Left colon (tissue), 2 donors: ENCODE measurements around the gene TANK. TPM values are rescaled to one million over a fixed set of nuclear protein-coding genes. Genes with fewer than 3 reads are reported as not detected.

Experiments used
- ATAC-seq: fragments of 200-7000 bp; cut with Tn5 transposase; one replicate; pipeline ENCODE4 v1.9.1; 2020; ENCODE audit warnings: mild to moderate bottlenecking, moderate library complexity
- DNase-seq, 2 donors: peaks; one replicate each; pipeline ENCODE4 v3.0.0-alpha.2; 2020
- intact Hi-C, 2 donors: fragments of 100-400 bp; cut with DNase I in 1 of 2; cut with micrococcal nuclease in 1 of 2; formaldehyde crosslinking; loops; one replicate each; pipeline versions ENCODE4 v1.11.2 to v1.14.0; 2022; cut with DNase I, micrococcal nuclease
- total RNA-seq, 2 donors: library from RNA; stranded (reverse); fragmentation: NEBNext Ultra II Directional; extraction: Animal tissue kit (Norgen Biotek cat#: 25700); gene quantifications; one replicate each; pipeline ENCODE4 v1.2.1, GENCODE V29; 2021
- donor health status: DM: no; HTN: no; CAD: no.
- donor health status: DM: yes; HTN: yes; CAD: no.

Gene TANK
- total RNA-seq, 2 donors from 2014 or later, result 54.3 to 58.8 TPM

GRCh38 chr2:161208527-161209139, 48.4 kb downstream of the TANK start:
- DNase-seq (no peak), ATAC-seq (no peak)
- intact Hi-C loops, result no loop called here

- ATAC-seq (no peak), DNase-seq (no peak)
- intact Hi-C loops, result no loop called here
These were observed 49.7 kb downstream of the TANK start for GRCh38 chr2:161209902-161210301.

GRCh38 chr2:161217597-161218185, 57.5 kb downstream of the TANK start:
- intact Hi-C loops, result no loop called here
- DNase-seq (no peak), ATAC-seq (no peak)

GRCh38 chr2:161219211-161219610, 59.0 kb downstream of the TANK start:
- no peak for DNase-seq
- intact Hi-C loops, result no loop called here
- peak; percentile 46 for ATAC-seq

- intact Hi-C loops, result loop anchor here in 1 of 2 donors (5.0 kb wide), 1 partner anchor 49 kb away; no protein-coding TSS in a partner anchor
- peak; percentile 49 for ATAC-seq
- DNase-seq, result no peak
These were observed 63.0 kb downstream of the TANK start for GRCh38 chr2:161223139-161223732.

- no peak for DNase-seq
- ATAC-seq, result peak; percentile 74
- intact Hi-C loops, result no loop called here
These were observed 68.4 kb downstream of the TANK start for GRCh38 chr2:161228511-161229240.

GRCh38 chr2:161230959-161231358, 70.7 kb downstream of the TANK start:
- ATAC-seq (no peak), DNase-seq (no peak)
- intact Hi-C loops, result no loop called here

GRCh38 chr2:161232571-161232970, 72.3 kb downstream of the TANK start:
- ATAC-seq, result no peak
- DNase-seq, result no peak
- intact Hi-C loops, result no loop called here

- ATAC-seq, result no peak
- intact Hi-C loops, result no loop called here
These were observed 73.7 kb downstream of the TANK start for GRCh38 chr2:161233858-161234431.

GRCh38 chr2:161234627-161235026, 74.4 kb downstream of the TANK start:
- ATAC-seq (no peak), DNase-seq (no peak)
- intact Hi-C loops, result no loop called here

More at GRCh38 chr2:161233858-161234431, 73.7 kb downstream of the TANK start:
- DNase-seq, result no peak

- ATAC-seq, result peak; percentile 79
- intact Hi-C loops, result no loop called here
- peak; percentile 55 to 70 for DNase-seq
These were observed 77.4 kb downstream of the TANK start for GRCh38 chr2:161237392-161238264.

- ATAC-seq (peak; percentile 4), DNase-seq (peak in 1 of 2 donors; percentile 22)
- intact Hi-C loops, result no loop called here
These were observed 78.0 kb downstream of the TANK start for GRCh38 chr2:161238265-161238559.

GRCh38 chr2:161238560-161239325, 78.5 kb downstream of the TANK start:
- peak; percentile 79 for ATAC-seq
- intact Hi-C loops, result no loop called here

GRCh38 chr2:161239326-161240109, 79.3 kb downstream of the TANK start:
- intact Hi-C loops, result no loop called here
- no peak for ATAC-seq
- no peak for DNase-seq

More at GRCh38 chr2:161238560-161239325, 78.5 kb downstream of the TANK start:
- DNase-seq, result peak; percentile 62 to 75

GRCh38 chr2:161241894-161242293, 81.7 kb downstream of the TANK start:
- no peak for ATAC-seq
- DNase-seq, result no peak
- intact Hi-C loops, result no loop called here

GRCh38 chr2:161243312-161243711, 83.1 kb downstream of the TANK start:
- intact Hi-C loops, result no loop called here
- DNase-seq (no peak), ATAC-seq (no peak)

GRCh38 chr2:161243905-161244304, 83.7 kb downstream of the TANK start:
- DNase-seq, result no peak
- intact Hi-C loops, result no loop called here
- peak; percentile 58 for ATAC-seq
